GM19023 (cell line): ENCODE data around the gene OSBPL10.

Source experiments
- ATAC-seq: cut with Tn5 transposase; IDR thresholded peaks from one replicate; pipeline ENCODE4 v1.9.1; 2021; ENCODE audit warnings: mild to moderate bottlenecking, moderate library complexity; ENCODE audit not compliant: unreplicated experiment

The OSBPL10 gene

GRCh38 chr3:31680072-31680870 lies 300.8 kb downstream of the OSBPL10 start:
- no peak for ATAC-seq

- ATAC-seq = no peak
Observed at GRCh38 chr3:31676556-31676955, 304.5 kb downstream of the OSBPL10 start.

DNA sequence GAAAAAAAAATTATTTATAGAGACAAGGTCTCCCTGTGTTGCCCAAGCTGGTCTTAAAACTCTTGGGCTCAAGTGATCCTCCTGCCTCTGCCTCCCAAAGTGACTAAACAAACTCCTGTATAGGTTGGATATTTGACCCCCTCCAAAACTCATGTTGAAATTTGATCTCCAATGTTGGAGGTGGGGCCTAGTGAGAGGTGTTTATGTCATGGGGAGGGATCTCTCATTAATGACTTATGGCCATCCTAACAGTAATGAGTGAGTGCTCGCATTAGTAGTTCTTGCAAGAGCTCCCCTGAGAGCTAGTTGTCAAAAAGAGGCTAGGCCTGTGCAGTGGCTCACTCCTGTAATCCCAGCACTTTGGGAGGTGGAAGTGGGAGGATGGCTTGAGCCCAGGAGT lies 307.1 kb downstream of the OSBPL10 start:
- no peak for ATAC-seq

GRCh38 chr3:31671976-31672375 lies 309.1 kb downstream of the OSBPL10 start:
- ATAC-seq = no peak

- ATAC-seq = no peak
Observed at GRCh38 chr3:31671451-31671850, 309.6 kb downstream of the OSBPL10 start.

- ATAC-seq = no peak
Observed at GRCh38 chr3:31670722-31671121, 310.3 kb downstream of the OSBPL10 start.

GRCh38 chr3:31670136-31670535 lies 310.9 kb downstream of the OSBPL10 start:
- ATAC-seq = no peak

DNA sequence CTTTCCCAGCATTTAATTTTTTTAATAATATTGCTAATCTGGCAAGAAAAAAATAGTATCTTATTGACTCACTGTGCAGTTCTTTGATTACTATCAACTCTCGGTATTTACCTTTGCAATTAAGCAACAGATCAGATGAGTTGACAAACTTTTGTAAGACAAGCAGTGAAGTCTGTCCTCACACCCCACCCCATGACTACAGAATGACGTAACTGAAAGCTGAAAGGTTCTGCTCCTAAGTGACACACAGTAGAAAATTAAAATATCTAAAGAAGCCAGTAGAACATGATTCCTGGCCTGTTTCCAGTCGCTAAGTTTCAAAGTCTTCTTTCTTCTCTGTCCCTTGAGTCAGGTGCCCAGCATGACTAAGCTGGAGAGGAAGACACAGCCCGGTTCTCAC lies 312.8 kb downstream of the OSBPL10 start:
- no peak for ATAC-seq

DNA sequence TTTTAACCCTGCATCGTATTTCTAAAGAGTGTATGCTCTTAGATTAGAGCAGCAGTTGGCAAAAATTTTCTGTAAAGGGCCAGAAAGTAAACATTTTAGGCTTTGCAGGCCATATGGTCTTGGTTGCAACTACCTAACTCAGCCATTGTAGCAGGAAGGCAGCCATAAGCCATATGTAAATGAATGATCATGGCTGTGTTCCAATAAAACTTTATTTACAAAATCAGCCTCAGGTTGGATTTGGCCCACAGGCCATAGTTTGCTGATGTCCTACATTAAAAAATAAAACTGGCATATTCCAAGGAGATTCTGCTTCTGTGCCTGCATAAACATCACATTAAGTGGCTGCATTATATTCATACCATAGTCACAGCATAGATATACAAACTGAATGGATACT lies 313.5 kb downstream of the OSBPL10 start:
- no peak for ATAC-seq

DNA sequence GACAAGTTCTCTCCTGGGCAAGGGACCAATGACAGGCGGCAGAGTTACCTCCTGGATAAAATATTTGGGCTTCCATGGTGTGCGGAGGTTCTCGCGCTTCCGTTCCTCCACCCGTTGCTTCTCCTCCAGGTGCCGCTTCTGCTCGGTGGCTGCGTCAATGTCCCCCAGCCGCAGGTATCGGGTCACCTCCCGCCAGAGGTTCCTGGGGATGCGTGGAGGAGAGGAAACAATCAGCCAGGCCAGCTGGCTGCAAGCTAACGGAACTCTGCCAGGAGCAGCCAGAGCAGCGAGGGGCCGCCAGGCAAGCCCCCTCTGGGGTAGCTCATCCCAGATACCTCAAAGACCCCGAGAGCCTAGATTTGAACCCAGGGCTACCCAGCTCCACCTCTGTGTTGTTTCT lies 317.0 kb downstream of the OSBPL10 start:
- ATAC-seq = no peak

GRCh38 chr3:31661993-31662670 lies 318.9 kb downstream of the OSBPL10 start:
- no peak for ATAC-seq

DNA sequence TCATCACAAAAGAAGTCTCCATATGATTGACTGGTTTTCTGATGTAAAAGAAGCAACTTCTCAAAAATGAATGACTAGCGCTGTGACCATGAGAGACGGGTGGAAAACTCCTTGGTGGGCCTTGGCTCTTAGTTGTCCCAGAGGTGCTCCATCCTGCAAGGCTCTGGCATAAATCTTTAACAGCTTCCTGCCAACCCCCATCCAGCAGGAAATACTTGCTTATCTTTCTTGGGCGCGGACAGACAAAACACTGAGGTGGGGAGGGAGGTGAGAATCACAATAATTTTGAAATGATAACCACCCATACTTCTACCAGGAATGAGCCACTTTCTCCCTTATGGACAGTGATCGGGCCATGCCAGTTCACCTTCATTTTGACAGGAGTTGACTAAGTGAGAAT lies 319.8 kb downstream of the OSBPL10 start:
- no peak for ATAC-seq

GRCh38 chr3:31659246-31659645 lies 321.8 kb downstream of the OSBPL10 start:
- ATAC-seq = no peak

DNA sequence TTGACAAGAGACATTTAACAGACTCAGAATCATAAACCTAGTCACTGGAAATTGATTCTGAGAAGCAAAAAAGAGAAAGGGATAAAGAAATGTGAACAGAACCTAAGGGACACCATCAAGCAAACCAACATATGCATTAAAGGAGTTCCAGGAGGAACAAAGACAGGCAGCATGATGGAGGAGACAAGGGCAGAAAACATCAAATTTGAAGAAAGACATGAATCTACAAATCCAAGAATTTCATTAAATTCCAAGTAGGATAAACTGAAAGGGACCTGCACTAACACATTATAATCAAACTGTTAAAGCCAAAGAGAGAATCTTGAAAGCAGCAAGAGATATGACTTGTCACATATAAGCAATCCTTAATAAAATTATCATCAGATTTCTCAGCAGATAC lies 326.1 kb downstream of the OSBPL10 start:
- no peak for ATAC-seq

DNA sequence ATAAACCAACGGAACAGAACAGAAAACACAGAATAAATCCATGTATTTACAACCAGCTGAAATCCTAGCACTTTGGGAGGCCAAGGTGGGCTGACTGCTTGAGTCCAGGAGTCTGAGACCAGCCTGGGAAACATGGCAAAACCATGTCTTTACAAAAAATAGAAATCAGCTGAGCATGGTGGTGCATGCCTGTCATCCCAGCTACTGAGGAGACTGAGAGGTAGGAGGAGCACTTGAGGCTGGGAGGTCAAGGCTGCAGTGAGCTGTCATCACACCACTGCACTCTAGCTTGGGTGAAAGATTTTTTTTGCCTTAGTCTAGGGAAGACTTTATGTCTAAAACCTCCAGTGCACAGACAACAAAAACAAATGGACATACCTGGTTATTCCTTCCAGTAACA lies 327.6 kb downstream of the OSBPL10 start:
- ATAC-seq = no peak

- no peak for ATAC-seq
Observed at GRCh38 chr3:31652296-31652695, 328.8 kb downstream of the OSBPL10 start.

- ATAC-seq = no peak
Observed at GRCh38 chr3:31648286-31648968, 332.6 kb downstream of the OSBPL10 start.

- no peak for ATAC-seq
Observed at GRCh38 chr3:31645256-31645655, 335.8 kb downstream of the OSBPL10 start.

DNA sequence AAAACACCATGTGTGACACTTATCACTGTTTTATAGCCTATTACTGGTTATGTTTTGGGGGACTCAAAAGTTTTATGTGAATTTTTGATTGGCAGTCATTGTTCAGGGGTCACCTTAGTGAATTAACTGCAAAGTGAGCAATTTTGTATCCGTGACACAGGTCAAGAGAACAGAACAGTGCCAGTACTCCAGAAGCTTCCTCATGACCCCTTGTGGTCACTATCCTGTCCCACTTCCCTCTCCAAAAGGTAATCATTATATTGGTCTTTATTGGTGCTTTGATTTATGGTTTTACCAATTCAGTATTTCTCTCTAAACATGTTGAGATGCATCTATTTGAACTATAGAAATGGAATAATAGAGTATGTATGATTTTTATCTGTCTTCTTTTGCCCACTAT lies 341.2 kb downstream of the OSBPL10 start:
- ATAC-seq = no peak

GRCh38 chr3:31636694-31637442 lies 344.2 kb downstream of the OSBPL10 start:
- ATAC-seq = no peak

GRCh38 chr3:31636049-31636448 lies 345.0 kb downstream of the OSBPL10 start:
- no peak for ATAC-seq
